Activated CD8-positive, alpha-beta T cell treated with anti-CD3 and anti-CD28 coated beads for 36 hours (primary cell): ENCODE measurements around the gene BUD13. TPM values are rescaled to one million over a fixed set of nuclear protein-coding genes. Genes with fewer than 3 reads are reported as not detected.

ENCODE experiments used
- ATAC-seq: fragments of 200-7000 bp; cut with Tn5 transposase; one replicate; pipeline ENCODE4 v1.10.0; 2021; ENCODE audit warnings: mild to moderate bottlenecking, moderate library complexity
- CTCF ChIA-PET: fragments of 350-600 bp; sonication (Branson Sonifier 250); formaldehyde crosslinking; loops from one replicate; lab custom pipeline; 2021; ENCODE audit warnings: antibody characterized with exemption; lab: Charles Lee
- POLR2A ChIA-PET: fragments of 350-600 bp; sonication (Branson Sonifier 250); formaldehyde crosslinking; loops from one replicate; lab custom pipeline; 2021; ENCODE audit warnings: antibody characterized with exemption; lab: Charles Lee
- DNase-seq: peaks from one replicate; pipeline ENCODE4 v3.0.0-alpha.2; 2020
- H3K27ac Mint-ChIP-seq: one replicate; pipeline ENCODE4 v1.8.0; 2021; ENCODE audit warnings: mild to moderate bottlenecking, mixed read lengths
- H3K27me3 Mint-ChIP-seq: one replicate; pipeline ENCODE4 v1.8.0; 2021; ENCODE audit warnings: mixed read lengths
- H3K36me3 Mint-ChIP-seq: one replicate; pipeline ENCODE4 v1.8.0; 2021; ENCODE audit warnings: low read depth, mixed read lengths
- H3K4me1 Mint-ChIP-seq: one replicate; pipeline ENCODE4 v1.8.0; 2021; ENCODE audit warnings: low read depth, mixed read lengths
- H3K4me3 Mint-ChIP-seq: one replicate; pipeline ENCODE4 v1.8.0; 2021; ENCODE audit warnings: mild to moderate bottlenecking, moderate library complexity, mixed read lengths
- H3K9me3 Mint-ChIP-seq: one replicate; pipeline ENCODE4 v1.8.0; 2021; ENCODE audit warnings: mixed read lengths
- intact Hi-C: fragments of 100-400 bp; cut with micrococcal nuclease; formaldehyde crosslinking; loops from one replicate; pipeline ENCODE4 v1.10.0; 2022
- total RNA-seq, 2 experiments: library from RNA; stranded (reverse); gene quantifications; one replicate each; pipeline ENCODE4 v1.2.3, GENCODE V29; 2021
- TF ChIP-seq, protein P1 (sequence below): fragments of 200-600 bp; IDR thresholded peaks from one replicate; pipeline ENCODE4 v1.8.0; 2022; ENCODE audit warnings: antibody characterized with exemption, mild to moderate bottlenecking

Gene BUD13
- total RNA-seq, 2 experiments from 2014 or later, result 26.6 to 28.6 TPM

DNA sequence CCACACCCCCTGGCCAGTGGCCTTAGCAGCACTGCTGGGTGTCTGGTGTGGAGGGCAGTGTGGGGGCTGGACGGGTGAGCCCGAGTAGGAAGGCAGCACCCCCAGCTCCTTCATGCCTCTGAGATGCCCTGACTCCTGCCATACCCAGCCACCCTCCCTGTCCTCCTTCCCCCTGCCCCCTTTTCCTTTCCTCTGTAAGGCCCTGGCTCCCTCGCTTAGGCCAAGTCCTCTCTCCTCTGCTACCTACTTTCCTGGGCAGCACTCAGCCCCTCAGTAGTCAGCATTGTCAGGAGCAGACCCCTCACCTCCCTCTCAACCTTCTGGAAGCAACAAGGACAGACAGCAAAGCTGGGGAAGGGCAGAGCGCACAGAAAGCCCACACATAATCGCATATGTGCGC lies 48.0 kb downstream of the BUD13 start:
- no peak overlapping the region for H3K27ac Mint-ChIP-seq
- DNase-seq, result no peak
- intact Hi-C loops, result no loop called here
- TF ChIP-seq, protein P1, sequence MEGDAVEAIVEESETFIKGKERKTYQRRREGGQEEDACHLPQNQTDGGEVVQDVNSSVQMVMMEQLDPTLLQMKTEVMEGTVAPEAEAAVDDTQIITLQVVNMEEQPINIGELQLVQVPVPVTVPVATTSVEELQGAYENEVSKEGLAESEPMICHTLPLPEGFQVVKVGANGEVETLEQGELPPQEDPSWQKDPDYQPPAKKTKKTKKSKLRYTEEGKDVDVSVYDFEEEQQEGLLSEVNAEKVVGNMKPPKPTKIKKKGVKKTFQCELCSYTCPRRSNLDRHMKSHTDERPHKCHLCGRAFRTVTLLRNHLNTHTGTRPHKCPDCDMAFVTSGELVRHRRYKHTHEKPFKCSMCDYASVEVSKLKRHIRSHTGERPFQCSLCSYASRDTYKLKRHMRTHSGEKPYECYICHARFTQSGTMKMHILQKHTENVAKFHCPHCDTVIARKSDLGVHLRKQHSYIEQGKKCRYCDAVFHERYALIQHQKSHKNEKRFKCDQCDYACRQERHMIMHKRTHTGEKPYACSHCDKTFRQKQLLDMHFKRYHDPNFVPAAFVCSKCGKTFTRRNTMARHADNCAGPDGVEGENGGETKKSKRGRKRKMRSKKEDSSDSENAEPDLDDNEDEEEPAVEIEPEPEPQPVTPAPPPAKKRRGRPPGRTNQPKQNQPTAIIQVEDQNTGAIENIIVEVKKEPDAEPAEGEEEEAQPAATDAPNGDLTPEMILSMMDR, result no peak
- CTCF ChIA-PET, result no interaction called here
- POLR2A ChIA-PET, result no interaction called here
- no peaks in the 10 kb centered on the region for H3K36me3 Mint-ChIP-seq
- no peaks in the 10 kb centered on the region for H3K4me1 Mint-ChIP-seq
- H3K9me3 Mint-ChIP-seq, result no peaks in the 10 kb centered on the region
- no peak overlapping the region for H3K4me3 Mint-ChIP-seq
- H3K27me3 Mint-ChIP-seq, result no peaks in the 10 kb centered on the region
- no peak for ATAC-seq

DNA sequence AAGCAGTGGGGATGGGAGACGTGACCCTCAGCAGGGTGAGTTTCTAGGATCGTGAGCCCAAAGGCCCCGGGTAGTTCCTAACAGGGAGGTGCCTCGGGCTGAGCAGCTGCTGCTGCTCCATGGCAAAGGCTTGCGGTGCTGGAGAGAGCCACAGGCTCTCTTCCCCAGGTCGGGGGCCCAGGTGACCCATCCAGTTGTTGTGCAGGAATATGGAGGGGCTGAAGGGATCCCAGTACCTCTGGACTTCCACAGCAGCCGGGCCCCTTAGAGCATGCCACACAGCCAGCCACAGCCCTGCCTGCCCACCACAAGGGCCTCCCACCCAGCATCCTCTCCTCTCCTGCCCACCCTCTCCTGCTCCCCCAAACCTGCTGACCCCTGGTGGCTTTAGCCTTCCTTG lies 49.3 kb downstream of the BUD13 start:
- TF ChIP-seq, protein P1, result no peak
- intact Hi-C loops, result no loop called here
- POLR2A ChIA-PET, result no interaction called here
- Mint-ChIP-seq H3K27ac (no peak overlapping the region), H3K27me3 (no peaks in the 10 kb centered on the region), H3K9me3 (no peaks in the 10 kb centered on the region), H3K4me3 (no peak overlapping the region), H3K36me3 (no peaks in the 10 kb centered on the region), H3K4me1 (no peaks in the 10 kb centered on the region)
- CTCF ChIA-PET, result interaction anchor here (1.0 to 1.7 kb wide), 3 partner anchors 9 to 32 kb away, joined by 3 to 6 read pairs (median 4); no protein-coding TSS in a partner anchor
- DNase-seq (no peak), ATAC-seq (no peak)

DNA sequence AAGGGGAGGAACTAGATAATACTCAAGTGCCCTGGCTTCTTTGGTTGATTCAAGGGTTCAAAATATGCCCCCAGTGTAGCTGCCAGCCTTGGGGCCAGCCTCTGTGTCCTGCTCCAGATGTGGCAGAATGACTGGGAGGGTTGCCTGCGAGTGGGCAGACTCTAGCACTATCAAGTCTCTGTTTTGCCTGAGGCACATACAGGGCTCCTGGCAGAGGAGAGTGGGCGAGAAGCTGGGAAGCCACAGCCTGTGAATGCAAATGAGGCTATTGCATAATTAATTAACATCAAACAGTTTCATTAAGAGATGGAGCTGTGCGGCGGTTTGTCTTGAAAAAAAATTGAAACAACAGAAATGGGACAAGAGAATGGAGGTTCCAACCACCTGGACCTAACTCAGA lies 50.8 kb downstream of the BUD13 start:
- ChIA-PET CTCF (interaction anchor here (0.6 to 1.7 kb wide), 4 partner anchors 10 to 30 kb away, joined by 3 to 4 read pairs (median 3); no protein-coding TSS in a partner anchor), POLR2A (no interaction called here)
- TF ChIP-seq, protein P1, result no peak
- no peak for DNase-seq
- ATAC-seq, result no peak
- no peaks in the 10 kb centered on the region for H3K27me3 Mint-ChIP-seq
- intact Hi-C loops, result no loop called here
- H3K4me3 Mint-ChIP-seq, result no peak overlapping the region
- H3K27ac Mint-ChIP-seq, result no peak overlapping the region
- H3K36me3 Mint-ChIP-seq, result no peaks in the 10 kb centered on the region
- H3K9me3 Mint-ChIP-seq, result no peaks in the 10 kb centered on the region
- H3K4me1 Mint-ChIP-seq, result no peaks in the 10 kb centered on the region

DNA sequence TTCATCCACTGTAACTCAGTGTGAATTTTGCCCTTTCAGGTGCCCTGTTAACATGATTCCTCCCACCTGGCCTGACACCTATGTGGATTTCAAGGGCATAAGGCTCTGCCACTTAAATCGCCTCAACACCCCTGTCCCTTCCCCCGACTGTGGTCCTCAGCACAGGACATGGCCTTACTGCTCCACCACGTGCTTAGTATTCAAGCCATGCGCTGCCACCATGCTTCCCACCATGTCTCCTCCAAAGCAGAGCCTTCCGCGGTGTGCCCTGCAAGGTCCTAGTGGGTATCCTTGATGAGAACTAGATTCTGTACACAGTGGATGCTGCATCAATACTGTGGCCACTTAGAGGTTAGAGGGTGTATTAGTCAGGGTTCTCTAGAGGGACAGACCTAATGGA lies 51.9 kb downstream of the BUD13 start:
- Mint-ChIP-seq H3K4me1 (no peaks in the 10 kb centered on the region), H3K27ac (no peak overlapping the region), H3K4me3 (no peak overlapping the region), H3K36me3 (no peaks in the 10 kb centered on the region), H3K27me3 (no peaks in the 10 kb centered on the region), H3K9me3 (no peaks in the 10 kb centered on the region)
- ChIA-PET POLR2A (no interaction called here), CTCF (no interaction called here)
- TF ChIP-seq, protein P1, result no peak
- intact Hi-C loops, result no loop called here
- ATAC-seq, result no peak
- DNase-seq, result no peak

DNA sequence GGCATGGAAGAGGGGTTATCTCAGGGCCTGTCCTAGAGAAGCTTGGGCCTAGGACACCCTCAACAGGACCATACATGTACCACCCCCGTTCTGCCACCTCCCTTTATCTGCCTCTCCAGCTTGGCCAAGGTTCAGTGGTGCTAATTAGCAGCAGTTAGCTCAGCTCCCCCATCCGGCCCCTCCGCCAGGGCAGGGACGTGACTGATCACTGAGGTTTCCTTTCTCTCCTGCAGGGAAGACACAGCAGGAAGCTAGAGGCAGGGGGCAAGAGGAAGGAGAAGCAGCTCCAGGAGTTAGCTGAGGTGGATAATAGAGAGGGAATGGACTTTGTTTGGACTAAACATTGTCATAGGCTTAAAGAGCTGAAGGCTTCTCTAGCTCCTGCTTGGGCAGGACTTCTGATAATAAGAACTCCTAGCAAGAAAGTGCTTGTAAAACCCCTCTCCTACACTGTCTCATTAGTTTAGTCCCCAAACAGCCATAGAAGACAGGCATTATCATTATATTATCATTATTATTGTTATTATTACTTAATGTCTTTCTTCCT lies 53.8 kb downstream of the BUD13 start:
- CTCF ChIA-PET, result interaction anchor here (3.6 kb wide), 1 partner anchor 14 kb away, joined by 14 read pairs; no protein-coding TSS in a partner anchor
- intact Hi-C loops, result no loop called here
- no peak for ATAC-seq
- Mint-ChIP-seq H3K36me3 (no peaks in the 10 kb centered on the region), H3K9me3 (no peaks in the 10 kb centered on the region), H3K27ac (no peak overlapping the region), H3K4me3 (no peak overlapping the region), H3K27me3 (no peaks in the 10 kb centered on the region), H3K4me1 (no peaks in the 10 kb centered on the region)
- TF ChIP-seq, protein P1, result no peak
- POLR2A ChIA-PET, result no interaction called here
- DNase-seq, result no peak
